MCF 10A (cell line): Measurements from ENCODE around the gene KCNK16. TPM values are rescaled to one million over a fixed set of nuclear protein-coding genes. Genes with fewer than 3 reads are reported as not detected.

Source experiments
- BruUV-seq: library from RNA; stranded (reverse); fragments of 400-500 nt; replicated peaks from 2 replicates; lab custom pipeline; 2021; lab: Mats Ljungman, UMichigan
- CTCF ChIA-PET: fragments of 300-600 bp; sonication (Branson Sonifier 250); formaldehyde crosslinking; extraction: SDS; loops from one replicate; lab custom pipeline; 2021; ENCODE audit warnings: antibody characterized with exemption, inconsistent platforms; lab: Yijun Ruan, JAX
- POLR2A ChIA-PET: fragments of 300-600, 350-650 bp; sonication (Branson Sonifier 250); formaldehyde crosslinking; extraction: SDS; loops from one replicate; lab custom pipeline; 2020; ENCODE audit warnings: antibody characterized with exemption, inconsistent platforms; lab: Yijun Ruan, JAX
- DNase-seq: peaks from one replicate; pipeline ENCODE4 v3.0.0-alpha.2; 2018; ENCODE audit not compliant: unreplicated experiment
- H3K27ac Mint-ChIP-seq: one replicate; pipeline ENCODE4 v1.8.0; 2022; ENCODE audit warnings: mild to moderate bottlenecking, low read depth, mixed read lengths; ENCODE audit not compliant: unreplicated experiment
- H3K27me3 Mint-ChIP-seq: one replicate; pipeline ENCODE4 v1.8.0; 2022; ENCODE audit warnings: mixed read lengths; ENCODE audit not compliant: insufficient read depth, unreplicated experiment
- H3K36me3 Mint-ChIP-seq: one replicate; pipeline ENCODE4 v1.8.0; 2022; ENCODE audit warnings: mild to moderate bottlenecking, moderate library complexity, mixed read lengths; ENCODE audit not compliant: insufficient read depth, unreplicated experiment
- H3K4me1 Mint-ChIP-seq: one replicate; pipeline ENCODE4 v1.8.0; 2022; ENCODE audit warnings: mixed read lengths; ENCODE audit not compliant: insufficient read depth, unreplicated experiment
- H3K4me3 Mint-ChIP-seq: one replicate; pipeline ENCODE4 v1.8.0; 2022; ENCODE audit warnings: mild to moderate bottlenecking, moderate library complexity, mixed read lengths; ENCODE audit not compliant: unreplicated experiment
- H3K9me3 Mint-ChIP-seq: one replicate; pipeline ENCODE4 v1.8.0; 2022; ENCODE audit warnings: mixed read lengths; ENCODE audit not compliant: unreplicated experiment
- CTCF ChIP-seq: fragments of 200-600 bp; IDR thresholded peaks from one replicate; pipeline ENCODE4 v1.8.0; 2022; ENCODE audit warnings: antibody characterized with exemption, mild to moderate bottlenecking; ENCODE audit not compliant: unreplicated experiment
- intact Hi-C: fragments of 100-400 bp; cut with micrococcal nuclease; formaldehyde crosslinking; loops from 2 replicates; pipeline ENCODE4 v1.14.1; 2022
- total RNA-seq: library from RNA; stranded (reverse); gene quantifications from 2 replicates; pipeline ENCODE4 v1.2.3, GENCODE V29; 2022

Gene KCNK16
- total RNA-seq, 1 experiment from 2014 or later = not detected

- H3K4me3 Mint-ChIP-seq = no peak overlapping the region
- H3K9me3 Mint-ChIP-seq = no peaks in the 10 kb centered on the region
- H3K36me3 Mint-ChIP-seq = no peaks in the 10 kb centered on the region
- DNase-seq = no peak
- no peak overlapping the region for H3K27ac Mint-ChIP-seq
- TF ChIP-seq CTCF = no peak
- peaks cover 6% of the 10 kb centered on the region for H3K4me1 Mint-ChIP-seq
- POLR2A ChIA-PET = no interaction called here
- CTCF ChIA-PET = interaction anchor here (1.0 to 1.4 kb wide), 2 partner anchors 8 to 9 kb away, joined by 4 to 5 read pairs; no protein-coding TSS in a partner anchor
- H3K27me3 Mint-ChIP-seq = no peaks in the 10 kb centered on the region
- intact Hi-C loops = no loop called here
- no TSS peak for BruUV-seq
Observed at GRCh38 chr6:39339096-39339867, 16.8 kb upstream of the KCNK16 start.

GRCh38 chr6:39338397-39338796 is 15.9 kb upstream of the KCNK16 start:
- no peak for DNase-seq
- H3K9me3 Mint-ChIP-seq = no peaks in the 10 kb centered on the region
- H3K27ac Mint-ChIP-seq = no peak overlapping the region
- TF ChIP-seq CTCF = no peak
- intact Hi-C loops = no loop called here
- peaks cover 6% of the 10 kb centered on the region for H3K4me1 Mint-ChIP-seq
- H3K27me3 Mint-ChIP-seq = no peaks in the 10 kb centered on the region
- H3K4me3 Mint-ChIP-seq = no peak overlapping the region
- no peaks in the 10 kb centered on the region for H3K36me3 Mint-ChIP-seq
- no TSS peak for BruUV-seq
- CTCF ChIA-PET = interaction anchor here (1.4 kb wide), 1 partner anchor 9 kb away, joined by 4 read pairs; no protein-coding TSS in a partner anchor
- POLR2A ChIA-PET = no interaction called here

GRCh38 chr6:39335780-39336545 is 13.5 kb upstream of the KCNK16 start:
- CTCF ChIA-PET = interaction anchor here (0.6 kb wide), 1 partner anchor 32 kb away, joined by 3 read pairs; no protein-coding TSS in a partner anchor
- POLR2A ChIA-PET = interaction anchor here (0.7 kb wide), 1 partner anchor 1065 kb away, joined by 3 read pairs; no protein-coding TSS in a partner anchor

More at GRCh38 chr6:39335780-39336545, 13.5 kb upstream of the KCNK16 start:
- Mint-ChIP-seq H3K9me3 (no peaks in the 10 kb centered on the region), H3K27me3 (peaks cover 23% of the 10 kb centered on the region), H3K4me1 (peaks cover 6% of the 10 kb centered on the region), H3K36me3 (no peaks in the 10 kb centered on the region), H3K27ac (no peak overlapping the region), H3K4me3 (no peak overlapping the region)
- BruUV-seq = no TSS peak
- no peak for TF ChIP-seq CTCF
- intact Hi-C loops = no loop called here
- DNase-seq = no peak
